OCI-LY3 (cell line): Measurements from ENCODE around the gene IPCEF1.

ENCODE experiments used
- CTCF ChIP-seq: fragments of 200-600, 300-600 bp; sonication (generic); IDR thresholded peaks from 2 replicates; pipeline ENCODE4 v1.5.1; 2014; ENCODE audit warnings: antibody characterized with exemption, low read length, low read depth
- EZH2phosphoT487 ChIP-seq: fragments of 200-600 bp; shearing (Covaris generic); IDR thresholded peaks from 2 replicates; pipeline ENCODE4 v1.6.1; 2018; ENCODE audit warnings: antibody characterized with exemption, mixed run types, low read depth

GRCh38 chr6:154187203-154187602, 169.4 kb downstream of the IPCEF1 start:
- TF ChIP-seq CTCF = no peak
- no peak for TF ChIP-seq EZH2phosphoT487
